Kidney capillary endothelial cell (primary cell): ENCODE results near the gene C22orf39.

Experiments used
- DNase-seq: peaks from one replicate; pipeline ENCODE4 v3.0.0-alpha.2; 2018; ENCODE audit warnings: low spot score

Gene C22orf39

DNA sequence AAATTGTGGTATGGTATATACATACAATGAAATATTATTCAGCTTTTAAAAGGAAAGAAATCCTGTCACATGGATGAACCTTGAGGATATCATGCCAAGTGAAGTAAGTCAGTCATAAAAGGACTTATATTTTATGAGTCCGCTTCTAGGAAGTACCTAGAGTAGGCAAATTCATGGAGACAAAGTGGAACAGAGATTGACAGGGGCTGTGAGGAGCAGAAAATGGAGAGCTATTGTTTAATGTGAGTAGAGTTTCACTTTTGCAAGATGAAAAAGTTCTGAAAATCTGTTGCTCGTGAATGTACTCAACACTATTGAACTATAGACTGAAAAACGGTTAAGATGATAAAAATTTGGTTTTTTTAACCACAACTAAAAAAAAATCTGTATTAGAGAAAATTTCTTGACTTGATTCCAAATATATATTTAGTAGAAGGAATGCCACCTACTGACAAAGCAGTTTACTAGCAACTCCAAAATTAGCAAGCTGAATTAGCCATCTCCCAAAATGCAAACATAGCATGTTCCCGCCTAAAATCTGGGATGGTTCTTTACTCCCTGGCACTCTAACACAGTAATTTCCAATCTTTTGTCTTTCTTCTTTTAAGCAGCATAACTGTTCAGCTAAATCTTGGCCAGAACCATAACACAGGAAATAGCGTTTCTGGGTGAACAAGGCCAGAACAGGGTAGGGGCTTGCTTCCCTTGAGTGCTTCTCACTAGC is 30.0 kb upstream of the C22orf39 start:
- DNase-seq: peak; percentile 14

DNA sequence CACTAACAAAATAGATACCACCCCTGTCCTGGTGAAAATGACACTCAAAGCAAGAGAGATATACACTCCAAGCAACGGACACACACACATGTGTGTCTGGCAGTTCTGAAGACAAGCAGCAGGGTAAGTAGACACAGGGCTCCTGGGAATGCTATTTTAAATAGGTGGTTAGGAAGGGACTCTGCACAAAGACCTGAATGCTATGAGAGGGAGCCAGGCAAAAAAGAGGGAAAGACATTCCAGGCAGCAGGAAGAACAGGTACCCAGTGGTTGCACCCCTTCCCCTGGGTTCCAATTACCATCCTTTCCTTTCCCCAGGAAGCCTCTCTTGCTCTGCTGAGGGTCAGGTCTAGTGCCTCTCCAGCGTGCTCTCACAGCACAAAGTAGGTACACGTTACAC is 28.5 kb upstream of the C22orf39 start:
- no peak for DNase-seq

DNA sequence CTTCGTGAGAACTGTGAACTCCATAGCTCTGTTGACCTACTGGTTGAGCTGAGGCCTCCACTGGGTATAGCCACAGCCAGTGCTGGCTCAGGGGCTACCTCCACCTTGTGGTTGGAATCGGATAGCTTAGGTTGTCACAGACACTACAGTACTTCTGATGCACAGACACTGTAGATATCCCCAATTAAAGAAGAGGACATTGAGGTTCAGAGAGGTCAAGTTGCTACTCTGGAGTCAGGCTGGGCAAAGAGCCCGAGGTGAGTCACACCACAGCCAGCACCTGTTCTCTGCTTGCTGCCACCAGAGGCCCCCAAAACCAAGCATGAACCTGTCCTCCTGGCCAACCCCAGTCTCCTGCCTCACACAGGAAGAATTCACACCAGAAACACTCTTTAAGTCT is 26.1 kb upstream of the C22orf39 start:
- no peak for DNase-seq

DNA sequence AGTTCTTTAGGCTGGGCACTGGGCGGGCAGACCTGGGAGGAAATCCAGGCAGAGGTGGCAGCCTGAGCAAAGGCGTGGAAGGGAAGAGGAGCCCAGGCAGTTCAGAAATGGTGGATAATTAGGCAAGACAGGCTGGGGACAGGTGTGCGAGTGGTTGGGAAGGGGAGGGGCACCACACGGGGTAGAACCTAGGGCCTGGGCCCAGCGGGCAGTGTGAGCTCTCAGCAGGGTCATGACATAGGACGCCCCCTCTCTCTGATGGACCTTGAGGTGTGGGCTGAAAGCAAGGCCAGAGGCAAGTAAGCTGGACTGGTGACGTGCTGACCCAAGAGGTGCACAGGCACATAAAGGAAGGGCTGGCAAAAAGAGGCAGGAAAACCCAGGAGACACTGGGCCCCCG is 24.7 kb upstream of the C22orf39 start:
- DNase-seq: no peak

DNA sequence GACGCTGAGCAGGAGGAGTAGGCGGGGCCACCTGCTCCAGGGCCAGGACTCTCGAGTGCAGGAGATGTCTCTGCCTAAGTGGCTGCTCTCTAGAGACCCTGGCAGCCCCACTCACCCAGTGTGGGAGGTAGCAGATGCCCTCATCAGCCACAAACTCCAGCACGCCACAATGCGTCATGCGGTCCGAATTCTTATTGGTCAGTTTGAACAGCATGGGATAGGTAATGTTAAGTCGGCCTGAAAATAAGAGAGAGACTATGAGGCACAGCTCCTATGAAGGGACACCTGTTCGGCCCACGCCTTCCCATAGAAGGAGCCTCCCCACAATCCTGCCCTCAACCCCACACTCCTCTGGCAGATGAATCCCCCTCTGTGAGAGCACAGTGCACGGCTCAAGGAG is 24.1 kb upstream of the C22orf39 start:
- no peak for DNase-seq

DNA sequence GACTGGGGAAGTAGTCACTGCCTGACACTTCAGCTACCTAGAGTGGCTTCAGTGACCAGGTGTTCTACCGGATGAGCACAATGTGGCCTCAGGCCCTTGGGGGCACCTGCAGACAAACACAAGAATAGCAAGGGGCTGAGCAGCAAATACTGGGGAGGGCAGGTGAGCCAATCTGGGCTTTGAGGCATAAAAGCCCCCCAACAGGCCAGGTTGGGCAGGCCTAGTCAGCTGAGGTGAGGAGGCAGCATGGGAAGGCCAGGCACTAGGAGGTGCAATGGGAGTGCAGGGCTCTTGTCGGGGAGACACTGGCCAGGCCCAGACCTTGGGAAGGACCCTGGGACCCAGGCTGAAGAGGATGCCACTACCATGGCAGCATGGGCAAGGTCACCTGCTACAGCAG is 22.5 kb upstream of the C22orf39 start:
- DNase-seq: no peak

DNA sequence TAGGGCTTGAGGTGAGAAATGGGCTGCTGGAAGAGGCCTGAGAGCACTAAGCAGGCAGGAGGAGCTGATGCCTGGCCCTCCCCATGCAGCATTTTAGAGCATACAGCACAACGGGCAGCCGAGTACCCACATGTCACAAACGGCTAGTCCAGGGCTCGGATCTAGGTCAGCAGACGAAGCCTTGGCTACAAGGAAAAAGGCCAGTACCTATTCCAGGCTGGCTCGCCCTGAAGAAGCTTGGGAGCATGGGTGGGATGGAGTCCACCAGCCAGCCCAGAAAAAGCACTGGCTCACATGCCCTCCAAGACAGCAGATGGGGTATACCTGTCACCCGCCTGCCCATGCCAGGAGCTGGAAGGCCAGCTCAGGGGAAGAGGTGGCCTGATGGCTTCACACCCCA is 21.9 kb upstream of the C22orf39 start:
- DNase-seq: no peak

DNA sequence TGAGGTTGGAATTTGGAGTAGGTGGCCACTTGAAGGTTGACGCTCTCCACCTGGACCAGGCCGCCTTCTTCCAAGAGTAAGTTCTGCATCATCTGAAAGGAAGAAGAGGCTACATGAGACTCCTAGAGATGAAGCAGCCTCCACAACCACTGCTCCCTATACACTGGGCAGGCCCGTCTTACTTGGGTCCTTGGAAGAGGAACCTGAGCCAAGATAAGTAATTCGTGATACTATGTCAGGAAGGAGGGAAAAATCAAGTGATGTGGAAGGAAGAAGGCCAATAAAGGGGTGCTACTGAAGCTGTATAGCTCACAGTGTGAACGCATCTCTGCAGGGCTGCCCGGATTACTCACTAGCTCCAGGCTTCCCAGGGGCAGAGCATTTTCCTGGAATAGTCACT is 20.4 kb upstream of the C22orf39 start:
- no peak for DNase-seq

DNA sequence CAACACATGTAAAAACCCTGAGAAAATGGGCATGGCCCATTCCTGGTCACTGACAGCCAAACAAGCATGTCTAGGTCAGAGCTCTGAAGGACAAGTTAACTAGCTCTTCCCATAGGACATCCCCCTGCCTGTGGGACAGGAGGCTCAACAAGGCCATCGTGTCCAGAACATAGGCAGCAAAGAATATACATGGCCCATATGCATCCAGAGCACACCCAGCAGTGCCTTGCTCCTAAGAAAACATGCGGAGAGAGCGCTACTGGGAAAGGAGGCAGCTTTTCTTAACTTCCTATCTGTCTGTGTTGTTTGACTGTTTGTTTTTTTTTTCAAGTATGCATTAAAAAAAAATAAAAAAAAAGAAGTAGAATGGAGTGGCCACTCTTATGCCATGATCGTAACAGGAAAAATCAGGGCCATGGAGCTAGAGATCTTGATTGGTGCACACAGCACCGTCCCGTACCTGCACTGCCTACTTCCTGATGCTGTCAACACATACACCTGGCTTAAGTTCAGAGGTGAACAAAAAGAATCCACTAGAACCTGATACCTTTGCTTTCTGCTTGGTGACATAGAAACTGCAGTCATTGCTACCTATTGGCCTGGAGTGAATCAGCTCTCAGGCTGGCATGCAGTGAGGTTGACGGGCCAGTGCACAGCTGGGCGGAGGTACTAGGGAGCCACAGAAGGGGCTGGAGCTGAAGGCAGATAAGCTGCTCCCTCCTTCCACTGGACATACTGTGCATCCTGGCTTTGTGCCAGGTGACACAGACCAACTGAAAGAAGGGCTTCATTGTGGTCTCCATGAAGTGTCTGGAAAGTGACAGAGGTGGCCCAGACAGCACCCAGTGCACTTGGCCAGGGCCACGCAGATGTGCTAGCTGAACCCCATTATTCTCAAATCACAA is 19.6 kb upstream of the C22orf39 start:
- DNase-seq: no peak

DNA sequence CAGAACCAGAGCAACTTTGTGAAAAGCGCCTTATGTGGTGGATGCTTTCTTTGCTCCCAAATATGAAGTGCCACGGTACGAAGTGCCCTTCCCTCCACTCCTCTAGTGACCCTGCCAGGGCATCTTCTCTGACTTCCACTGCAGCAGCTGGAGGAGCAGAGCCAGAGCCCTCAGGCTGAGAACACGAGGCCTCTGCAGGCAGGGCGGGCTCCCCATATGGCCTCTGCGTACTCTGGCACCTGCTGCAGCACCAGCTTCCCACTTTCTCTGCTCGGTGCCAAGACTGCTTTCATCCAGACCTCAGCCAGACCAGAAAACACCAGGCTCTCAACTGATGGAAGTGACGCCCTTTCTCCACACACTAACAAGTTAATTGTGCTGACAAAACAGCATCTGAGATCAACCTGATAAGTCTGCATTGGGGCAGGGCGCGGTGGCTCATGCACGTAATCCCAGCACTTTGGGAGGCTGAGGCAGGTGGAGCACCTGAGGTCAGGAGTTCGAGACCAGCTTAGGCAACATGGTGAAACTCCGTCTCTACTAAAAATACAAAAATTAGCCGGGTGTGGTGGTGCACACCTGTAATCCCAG is 18.7 kb upstream of the C22orf39 start:
- no peak for DNase-seq

DNA sequence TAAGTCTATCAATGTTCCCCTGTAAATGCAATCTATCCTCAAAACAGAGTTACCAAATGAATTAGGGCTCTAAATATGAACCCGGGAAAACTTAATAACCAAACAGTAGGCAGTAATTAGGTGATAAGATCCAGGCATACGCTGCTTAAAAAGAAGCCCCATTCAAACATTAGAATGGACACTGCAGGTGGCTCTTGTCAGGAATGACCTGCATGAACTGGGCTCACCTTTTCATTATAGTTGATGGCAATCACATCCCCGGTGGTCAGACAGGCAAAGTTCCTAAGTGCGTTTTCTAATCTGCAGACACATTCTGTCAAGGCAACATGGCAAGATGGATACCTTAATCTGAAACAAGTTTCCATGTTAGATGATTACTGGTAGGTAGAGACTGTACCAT is 17.5 kb upstream of the C22orf39 start:
- DNase-seq: no peak

DNA sequence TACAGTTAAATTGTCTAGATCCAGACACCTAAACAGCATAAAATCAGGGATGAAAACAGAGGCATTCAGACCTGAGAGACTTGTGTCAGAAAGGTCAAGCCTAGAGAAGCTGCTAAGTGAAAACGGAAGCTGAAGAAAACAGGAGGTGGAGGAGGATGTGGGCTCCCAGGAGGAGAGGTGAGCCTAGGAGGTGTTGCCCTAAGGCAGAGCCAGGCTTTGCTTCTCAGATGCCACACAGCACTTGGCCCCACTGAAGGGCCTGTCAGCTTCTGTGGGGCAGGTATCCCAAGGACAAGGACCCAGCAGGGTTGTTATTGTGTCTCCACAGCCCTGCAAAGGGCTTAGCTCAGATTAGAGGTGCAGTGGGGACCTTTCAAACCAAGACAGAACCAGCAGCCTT is 17.0 kb upstream of the C22orf39 start:
- DNase-seq: no peak

DNA sequence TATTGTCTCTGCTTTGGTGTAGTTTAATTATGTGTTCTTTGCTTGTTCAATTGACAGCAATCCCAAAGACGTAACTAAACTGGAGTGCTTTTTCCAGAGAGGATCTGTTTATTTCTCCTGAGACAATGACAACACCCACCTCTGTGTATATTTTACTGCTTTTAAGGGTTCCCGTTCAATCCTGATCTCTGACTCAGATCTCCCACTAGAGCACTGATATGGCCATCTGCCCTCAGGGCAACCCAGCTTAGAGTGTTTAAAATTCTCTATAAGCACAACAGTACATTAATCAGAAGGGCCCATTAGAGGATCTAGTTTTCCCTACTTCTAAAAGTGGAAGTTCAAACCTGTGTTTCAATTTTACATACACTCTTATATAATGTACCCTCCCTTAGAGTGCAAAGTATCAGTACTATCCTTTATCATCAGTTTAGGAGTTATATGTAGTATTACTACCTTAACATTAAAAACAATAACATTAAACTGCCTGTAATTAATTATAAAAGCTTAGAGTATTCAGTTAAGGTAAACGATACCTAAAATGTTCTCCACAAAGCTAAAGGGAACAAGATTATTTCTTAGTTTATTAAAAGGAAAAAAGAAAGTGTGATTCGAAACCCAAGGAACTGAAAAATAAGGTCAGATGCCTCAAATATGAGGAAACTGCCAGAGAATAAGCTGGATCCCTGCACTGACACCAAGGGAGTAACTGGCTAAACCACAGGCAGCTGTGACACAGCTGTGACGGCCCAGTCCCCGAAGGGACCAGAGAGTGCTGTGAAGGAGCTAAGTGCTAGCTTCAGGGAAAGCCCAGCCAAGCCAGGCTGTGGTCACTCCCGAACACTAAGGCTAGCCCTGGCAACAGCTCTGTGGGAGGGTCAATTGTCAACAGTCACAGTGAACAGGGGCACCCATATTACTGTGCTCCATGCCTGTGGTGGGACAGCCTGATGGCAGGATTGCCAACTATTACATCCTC is 16.3 kb upstream of the C22orf39 start:
- DNase-seq: no peak

DNA sequence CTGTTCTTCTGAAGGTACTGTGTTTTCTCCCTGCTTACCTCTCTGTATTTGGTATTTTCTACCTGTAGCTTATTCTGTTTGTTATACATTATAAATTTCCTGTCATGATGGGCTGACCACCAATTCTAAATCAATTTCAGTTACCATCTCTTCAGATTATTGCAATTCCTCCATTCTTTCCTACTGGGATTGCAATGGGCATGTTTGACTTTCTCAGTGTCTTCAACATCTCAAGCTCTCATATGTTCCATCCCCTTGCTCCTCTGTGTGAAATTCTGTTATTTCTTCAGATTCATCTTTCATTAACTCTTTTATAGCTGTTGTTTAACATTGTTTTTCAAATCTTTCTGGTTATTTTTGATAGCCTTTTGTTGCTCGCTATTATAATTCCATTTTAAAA is 15.5 kb upstream of the C22orf39 start:
- no peak for DNase-seq

DNA sequence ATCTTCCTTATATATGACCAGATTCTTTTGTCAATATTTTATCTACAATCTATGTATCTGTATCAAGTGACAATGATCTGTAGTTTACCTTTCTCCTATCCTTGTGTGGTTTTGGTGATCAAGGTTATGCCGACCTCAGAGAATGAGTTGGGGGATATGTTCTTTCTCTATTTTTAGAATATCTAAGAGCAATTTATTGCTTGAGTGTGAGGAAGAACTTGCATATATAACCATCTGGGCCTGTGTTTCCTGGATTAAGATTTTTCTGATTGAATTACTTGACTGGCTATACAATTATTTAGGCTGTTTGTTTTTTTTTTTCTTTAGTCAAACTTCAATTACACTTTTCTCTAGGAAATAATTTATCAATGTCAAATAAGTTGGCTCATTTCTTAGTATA is 14.0 kb upstream of the C22orf39 start:
- no peak for DNase-seq

DNA sequence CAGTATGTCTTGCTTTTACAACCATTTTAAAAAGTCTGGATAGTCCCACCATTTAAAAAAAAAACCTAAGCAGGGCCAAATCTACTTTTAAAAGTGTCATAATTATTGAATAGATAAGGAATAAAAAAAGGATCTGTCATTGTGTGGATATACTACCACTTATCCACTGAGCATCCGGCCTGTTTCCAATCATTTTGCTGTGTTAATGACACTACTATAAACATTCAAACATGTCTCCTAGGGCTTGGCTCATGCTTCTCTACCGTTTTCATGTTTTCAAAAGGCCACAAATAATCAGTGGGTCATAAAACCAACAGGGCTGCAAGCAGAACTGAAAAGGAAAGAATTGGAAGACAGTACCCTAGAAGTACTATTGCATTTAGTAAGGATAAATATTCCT is 12.5 kb upstream of the C22orf39 start:
- DNase-seq: no peak

DNA sequence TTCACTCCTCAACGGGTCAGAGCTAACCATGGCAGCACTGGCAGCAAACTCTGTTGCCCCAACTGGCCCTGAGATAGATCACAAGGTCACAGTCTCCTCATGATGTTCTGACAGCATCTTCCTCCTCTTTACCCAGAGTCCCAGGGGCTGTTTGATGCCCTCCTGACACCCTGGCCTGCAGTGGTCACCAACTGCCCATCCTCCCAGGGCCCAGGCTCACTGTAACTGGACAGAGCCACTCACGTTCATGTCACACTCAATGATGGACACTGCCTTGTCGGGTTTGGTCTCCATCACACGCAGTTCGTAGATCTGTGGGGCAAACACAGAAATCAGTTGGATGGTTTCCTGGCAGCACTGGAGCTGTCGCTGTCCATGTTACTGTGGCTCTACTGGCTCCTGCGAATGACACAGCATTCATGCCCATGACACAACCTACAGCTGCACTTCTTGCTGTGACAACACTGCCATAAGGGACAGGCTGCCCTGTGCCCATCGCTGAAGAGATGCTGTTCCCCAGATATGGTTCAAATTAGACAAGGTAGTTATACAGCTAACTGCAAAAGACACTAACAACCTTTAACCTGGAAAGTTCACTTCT is 10.4 kb upstream of the C22orf39 start:
- DNase-seq: no peak

DNA sequence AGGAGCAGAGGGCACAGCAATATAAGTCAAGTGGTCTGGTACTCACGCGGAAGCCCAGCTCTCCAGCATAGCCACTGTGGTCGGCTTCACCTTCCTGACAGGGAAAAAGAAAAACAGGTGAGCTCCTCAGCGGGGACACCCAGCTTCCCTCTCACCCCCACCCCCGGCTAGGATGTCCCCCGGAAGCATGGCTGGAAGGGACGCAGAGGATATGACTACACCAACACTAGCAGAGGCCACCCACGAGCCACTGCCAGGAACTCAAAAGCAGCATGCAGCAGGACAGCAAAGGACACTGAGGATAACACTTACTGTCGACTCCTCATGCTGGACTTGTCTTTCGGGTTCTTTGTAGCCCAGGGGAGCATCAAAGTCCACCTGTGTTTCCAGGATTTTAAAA is 9.0 kb upstream of the C22orf39 start:
- no peak for DNase-seq

DNA sequence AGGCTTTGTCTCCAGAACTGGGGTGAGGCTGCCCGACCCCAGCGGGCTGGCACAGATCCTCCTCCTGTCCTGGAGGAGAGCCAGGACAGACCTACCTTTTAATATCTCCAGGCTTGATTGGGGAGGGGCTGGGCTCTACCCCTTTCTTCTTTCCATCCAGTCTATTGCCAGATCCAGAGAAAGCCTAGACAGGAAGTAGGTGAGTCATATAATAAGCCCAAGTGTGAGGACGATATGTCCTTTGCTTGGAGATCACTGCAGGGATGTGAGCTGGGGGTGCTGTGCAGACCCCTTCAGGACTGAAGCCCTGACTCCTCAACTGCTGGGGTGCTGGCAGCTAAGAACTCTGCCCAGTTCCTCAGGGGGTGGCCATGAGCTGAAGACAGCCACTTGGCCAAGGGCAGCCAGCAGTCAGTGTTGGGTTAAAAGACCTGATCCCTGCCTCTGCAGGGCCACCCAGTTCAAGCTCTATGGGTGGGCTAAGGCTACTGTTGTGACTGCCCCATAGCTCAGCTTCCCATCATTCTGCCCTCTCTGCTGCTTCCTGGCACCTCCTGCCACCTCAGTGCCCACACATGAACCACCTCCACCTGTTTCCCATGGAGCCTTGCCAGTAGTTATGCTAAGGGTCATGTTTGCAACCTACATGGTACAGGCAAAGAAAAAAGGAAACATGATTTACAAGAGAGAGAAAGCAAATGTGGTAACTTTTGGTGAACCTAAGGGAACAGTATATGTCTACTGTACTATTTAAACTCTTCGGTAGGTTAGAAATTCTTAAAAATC is 8.3 kb upstream of the C22orf39 start:
- DNase-seq: peak; percentile 23

DNA sequence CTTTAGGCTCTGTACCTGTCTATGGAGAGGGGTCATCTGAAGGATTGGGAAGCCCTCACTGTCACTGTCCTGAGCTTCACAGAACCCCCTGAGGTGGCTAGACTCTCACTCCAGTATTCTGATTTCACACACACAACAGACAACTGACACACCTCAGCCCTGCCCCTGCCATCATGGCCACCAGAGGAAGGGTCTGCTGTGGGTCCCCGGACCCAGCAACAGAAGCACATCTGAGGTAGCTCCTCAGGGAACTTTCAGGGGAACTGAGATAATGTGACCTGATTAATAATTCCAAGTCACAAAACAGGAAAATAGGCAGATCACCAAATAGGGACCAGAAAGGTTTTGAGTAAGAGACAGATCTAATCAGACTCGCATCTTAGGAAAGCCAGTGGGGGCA is 7.5 kb upstream of the C22orf39 start:
- no peak for DNase-seq

DNA sequence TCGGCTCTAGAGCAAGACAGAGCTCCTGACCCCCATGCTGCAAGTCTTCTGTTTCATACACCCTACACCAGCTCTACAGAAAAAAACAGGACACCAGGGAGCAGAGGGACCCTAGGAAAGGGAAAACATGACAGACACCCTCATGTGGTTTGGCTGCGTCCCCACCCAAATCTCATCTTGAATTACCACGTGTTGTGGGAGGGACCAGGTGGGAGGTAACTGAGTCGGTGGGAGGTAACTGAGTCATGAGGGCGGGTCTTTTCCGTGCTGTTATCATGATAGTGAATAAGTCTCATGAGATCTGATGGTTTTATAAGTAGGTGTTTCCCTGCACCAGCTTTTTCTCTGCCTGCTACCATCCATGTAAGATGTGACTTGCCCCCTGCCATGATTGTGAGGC is 6.6 kb upstream of the C22orf39 start:
- DNase-seq: no peak
